Trophoblast cell (in vitro differentiated cells and primary cell): Measurements from ENCODE around the gene MAP7D1.
A peak's percentile ranks its signal among the peaks of the same experiment; 100 is the strongest.

Source experiments
- DNase-seq, 2 donors: peaks; one replicate each; pipeline ENCODE4 v3.0.0-alpha.2; 2016
- H2AFZ ChIP-seq: 2 replicates; pipeline ENCODE4 v1.6.1; 2013; ENCODE audit warnings: low read length, moderate library complexity, mild to moderate bottlenecking; ENCODE audit not compliant: insufficient read depth, poor library complexity
- H2AK5ac ChIP-seq: 2 replicates; pipeline ENCODE4 v1.6.1; 2013; ENCODE audit warnings: mild to moderate bottlenecking, low read length
- H2BK120ac ChIP-seq: 2 replicates; pipeline ENCODE4 v1.6.1; 2013; ENCODE audit warnings: low read length, mild to moderate bottlenecking, moderate library complexity; ENCODE audit not compliant: insufficient read depth, poor library complexity
- H2BK12ac ChIP-seq: 2 replicates; pipeline ENCODE4 v1.6.1; 2013; ENCODE audit warnings: mild to moderate bottlenecking, low read length, moderate library complexity
- H2BK5ac ChIP-seq: 2 replicates; pipeline ENCODE4 v1.6.1; 2013; ENCODE audit warnings: low read length, low read depth, moderate library complexity, mild to moderate bottlenecking; ENCODE audit not compliant: poor library complexity
- H3K14ac ChIP-seq: 2 replicates; pipeline ENCODE4 v1.6.1; 2013; ENCODE audit warnings: mild to moderate bottlenecking, low read length
- H3K18ac ChIP-seq: 2 replicates; pipeline ENCODE4 v1.6.1; 2013; ENCODE audit warnings: mild to moderate bottlenecking, low read length
- H3K23ac ChIP-seq: 2 replicates; pipeline ENCODE4 v1.6.1; 2013; ENCODE audit warnings: low read length
- H3K27ac ChIP-seq: 2 replicates; pipeline ENCODE4 v1.5.1; 2013; ENCODE audit warnings: low read depth, mild to moderate bottlenecking, inconsistent platforms, low read length, moderate library complexity
- H3K27me3 ChIP-seq: 2 replicates; pipeline ENCODE4 v1.6.1; 2013; ENCODE audit warnings: inconsistent platforms, mild to moderate bottlenecking, low read length, moderate library complexity; ENCODE audit not compliant: insufficient read depth
- H3K36me3 ChIP-seq, 2 experiments: 1 replicate in 1 of 2; 2 replicates in 1 of 2; pipeline ENCODE4 v1.6.1; 2013; ENCODE audit warnings: low read length in 2 of 2, mild to moderate bottlenecking in 2 of 2, moderate library complexity in 1 of 2; ENCODE audit not compliant: insufficient read depth in 2 of 2, control insufficient read depth in 1 of 2
- H3K4ac ChIP-seq: 2 replicates; pipeline ENCODE4 v1.6.1; 2013; ENCODE audit warnings: low read depth, mild to moderate bottlenecking, low read length, moderate library complexity
- H3K4me1 ChIP-seq, 2 experiments: 1 replicate in 1 of 2; 2 replicates in 1 of 2; pipeline ENCODE4 v1.6.1; 2013; ENCODE audit warnings: low read length in 2 of 2, mild to moderate bottlenecking in 2 of 2, moderate library complexity in 1 of 2; ENCODE audit not compliant: insufficient read depth in 2 of 2, control insufficient read depth in 1 of 2
- H3K4me2 ChIP-seq: 2 replicates; pipeline ENCODE4 v1.6.1; 2013; ENCODE audit warnings: inconsistent platforms, mild to moderate bottlenecking, low read length, moderate library complexity
- H3K4me3 ChIP-seq: 2 replicates; pipeline ENCODE4 v1.5.1; 2013; ENCODE audit warnings: mild to moderate bottlenecking, low read depth, low read length, inconsistent platforms
- H3K79me1 ChIP-seq: one replicate; pipeline ENCODE4 v1.6.1; 2013; ENCODE audit warnings: low read length
- H3K79me2 ChIP-seq: 2 replicates; pipeline ENCODE4 v1.6.1; 2013; ENCODE audit warnings: low read length, mild to moderate bottlenecking; ENCODE audit not compliant: control insufficient read depth, insufficient read depth, poor library complexity
- H3K9ac ChIP-seq: 2 replicates; pipeline ENCODE4 v1.6.1; 2013; ENCODE audit warnings: mild to moderate bottlenecking, low read length
- H3K9me3 ChIP-seq: 2 replicates; pipeline ENCODE4 v1.6.1; 2013; ENCODE audit warnings: low read depth, mild to moderate bottlenecking, control low read depth, inconsistent platforms, low read length; ENCODE audit not compliant: insufficient read depth
- H4K12ac ChIP-seq: 2 replicates; pipeline ENCODE4 v1.6.1; 2013; ENCODE audit warnings: low read depth, mild to moderate bottlenecking, low read length, moderate library complexity
- H4K8ac ChIP-seq: 2 replicates; pipeline ENCODE4 v1.6.1; 2013; ENCODE audit warnings: low read depth, mild to moderate bottlenecking, low read length, moderate library complexity
- H4K91ac ChIP-seq: one replicate; pipeline ENCODE4 v1.6.1; 2013; ENCODE audit warnings: low read depth, mild to moderate bottlenecking, low read length, moderate library complexity
- WGBS: extraction: QIAGEN DNeasy Blood & Tissue Kit; methylation state at CpG from one replicate; pipeline ENCODE4 v1.1.7; 2013; ENCODE audit warnings: missing lambda C conversion rate; ENCODE audit not compliant: insufficient read length, insufficient coverage; ENCODE audit errors: extremely low coverage; 5-methylcytosine and 5-hydroxymethylcytosine counted together

Gene MAP7D1

GRCh38 chr1:36134505-36135329, 21.2 kb upstream of the MAP7D1 start:
- no peak overlapping the region for H2BK120ac ChIP-seq
- no peak overlapping the region for H3K18ac ChIP-seq
- H4K91ac ChIP-seq: no peak overlapping the region
- H3K79me1 ChIP-seq: no peaks in the 10 kb centered on the region
- no peak overlapping the region for H4K12ac ChIP-seq
- no peak overlapping the region for H3K23ac ChIP-seq
- no peak overlapping the region for H4K8ac ChIP-seq
- H3K4ac ChIP-seq: no peak overlapping the region
- no peak overlapping the region for H2BK12ac ChIP-seq
- no peak overlapping the region for H3K4me3 ChIP-seq
- no CpG with 5 or more reads among the region's 7 CpGs for WGBS
- H3K36me3 ChIP-seq: peaks cover 12 to 22% of the 10 kb centered on the region in 2 experiments
- no peak overlapping the region for H2BK5ac ChIP-seq
- no peak overlapping the region for H2AFZ ChIP-seq
- no peak overlapping the region for H3K27ac ChIP-seq
- H2AK5ac ChIP-seq: no peak overlapping the region
- H3K9me3 ChIP-seq: no peaks in the 10 kb centered on the region
- no peaks in the 10 kb centered on the region for H3K79me2 ChIP-seq
- no peak overlapping the region for H3K4me2 ChIP-seq
- H3K14ac ChIP-seq: no peak overlapping the region
- H3K9ac ChIP-seq: no peak overlapping the region
- H3K27me3 ChIP-seq: no peaks in the 10 kb centered on the region
- DNase-seq: peak; percentile 72 to 82
- peaks cover 0 to 10% of the 10 kb centered on the region in 2 experiments for H3K4me1 ChIP-seq

GRCh38 chr1:36135330-36135667, 20.7 kb upstream of the MAP7D1 start:
- Histone ChIP-seq H3K27ac (no peak overlapping the region), H2BK12ac (no peak overlapping the region), H2BK5ac (no peak overlapping the region), H3K23ac (no peak overlapping the region), H3K9me3 (no peaks in the 10 kb centered on the region), H3K4me2 (no peak overlapping the region), H3K36me3 (peaks cover 12 to 26% of the 10 kb centered on the region in 2 experiments), H3K79me1 (no peaks in the 10 kb centered on the region), H4K12ac (no peak overlapping the region), H3K9ac (no peak overlapping the region), H2AFZ (no peak overlapping the region), H2BK120ac (no peak overlapping the region), H4K91ac (no peak overlapping the region), H4K8ac (no peak overlapping the region), H2AK5ac (no peak overlapping the region), H3K18ac (no peak overlapping the region), H3K27me3 (no peaks in the 10 kb centered on the region), H3K4ac (no peak overlapping the region), H3K4me1 (peaks cover 0 to 10% of the 10 kb centered on the region in 2 experiments), H3K79me2 (no peaks in the 10 kb centered on the region), H3K14ac (no peak overlapping the region), H3K4me3 (no peak overlapping the region)
- no peak for DNase-seq
- WGBS: no CpG with 5 or more reads among the region's 6 CpGs

GRCh38 chr1:36135796-36136195, 20.2 kb upstream of the MAP7D1 start:
- Histone ChIP-seq H4K91ac (no peak overlapping the region), H3K4ac (no peak overlapping the region), H3K4me1 (peaks cover 0 to 10% of the 10 kb centered on the region in 2 experiments), H3K27me3 (no peaks in the 10 kb centered on the region), H3K27ac (no peak overlapping the region), H3K36me3 (peaks cover 12 to 27% of the 10 kb centered on the region in 2 experiments), H2BK12ac (no peak overlapping the region), H4K12ac (no peak overlapping the region), H2BK120ac (no peak overlapping the region), H3K4me2 (no peak overlapping the region), H2BK5ac (no peak overlapping the region), H2AFZ (no peak overlapping the region), H3K18ac (no peak overlapping the region), H3K9ac (no peak overlapping the region), H2AK5ac (no peak overlapping the region), H3K79me1 (no peaks in the 10 kb centered on the region), H4K8ac (no peak overlapping the region), H3K23ac (no peak overlapping the region), H3K9me3 (no peaks in the 10 kb centered on the region), H3K4me3 (no peak overlapping the region), H3K14ac (no peak overlapping the region), H3K79me2 (no peaks in the 10 kb centered on the region)
- no peak for DNase-seq

- H3K9me3 ChIP-seq: no peaks in the 10 kb centered on the region
- no CpG with 5 or more reads among the region's 1 CpG for WGBS
- no peak overlapping the region for H3K4me2 ChIP-seq
- no peak overlapping the region for H2BK12ac ChIP-seq
- H3K79me1 ChIP-seq: no peaks in the 10 kb centered on the region
- H3K36me3 ChIP-seq: peaks cover 12 to 27% of the 10 kb centered on the region in 2 experiments
- no peak overlapping the region for H2BK120ac ChIP-seq
- no peak overlapping the region for H4K91ac ChIP-seq
- no peak overlapping the region for H3K4me3 ChIP-seq
- H4K12ac ChIP-seq: no peak overlapping the region
- no peak overlapping the region for H2AFZ ChIP-seq
- H4K8ac ChIP-seq: no peak overlapping the region
- no peak for DNase-seq
- no peak overlapping the region for H2BK5ac ChIP-seq
- H3K27ac ChIP-seq: no peak overlapping the region
- H3K14ac ChIP-seq: no peak overlapping the region
- no peak overlapping the region for H3K9ac ChIP-seq
- H3K4me1 ChIP-seq: peaks cover 0 to 10% of the 10 kb centered on the region in 2 experiments
- H3K27me3 ChIP-seq: no peaks in the 10 kb centered on the region
- no peak overlapping the region for H3K18ac ChIP-seq
- no peak overlapping the region for H3K23ac ChIP-seq
- no peak overlapping the region for H2AK5ac ChIP-seq
- H3K79me2 ChIP-seq: no peaks in the 10 kb centered on the region
- no peak overlapping the region for H3K4ac ChIP-seq
Observed at GRCh38 chr1:36136535-36136934, 19.4 kb upstream of the MAP7D1 start.
